ENCODE measurements around the gene ORM2. TPM values are rescaled to one million over a fixed set of nuclear protein-coding genes. Genes with fewer than 3 reads are reported as not detected.

ORM2 gene
- polyA plus RNA-seq, 3 donors, result 1.1 to 6.3 (median 3.8) TPM

DNA sequence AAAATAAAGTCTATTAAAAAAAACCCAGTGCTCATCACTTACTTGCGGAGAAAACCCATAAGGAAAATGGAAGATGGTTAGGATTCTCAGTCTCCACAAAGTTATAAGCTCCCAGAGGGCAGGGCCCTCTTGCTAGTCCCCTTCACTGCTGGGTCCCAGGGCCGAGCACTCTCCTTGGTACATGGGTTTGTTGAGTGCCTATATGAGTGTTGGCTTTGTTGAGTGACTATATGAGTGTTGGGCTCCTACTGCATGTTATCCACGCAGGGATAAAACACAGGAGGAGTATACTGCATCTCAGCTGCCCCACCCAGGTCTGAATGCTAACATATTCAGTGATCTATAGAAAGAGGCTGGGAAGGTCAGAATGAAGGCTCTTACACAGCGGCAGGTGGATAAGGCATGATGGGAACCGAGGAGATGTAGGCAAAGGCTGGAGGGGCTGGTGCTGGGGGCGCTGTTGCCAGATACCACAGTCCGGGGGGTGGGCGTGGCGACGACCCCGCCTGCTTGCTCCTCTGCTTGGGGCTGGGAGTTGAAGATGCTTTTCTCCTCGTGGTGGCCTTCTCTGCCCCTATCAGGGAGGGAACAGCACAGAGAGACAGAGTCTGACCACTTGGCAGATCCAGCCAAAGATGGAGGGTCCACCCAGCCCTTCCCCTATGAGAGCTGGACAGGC is 11.6 kb downstream of the ORM2 start:
- no peak overlapping the region for H3K27ac ChIP-seq (ENCODE audit: low read depth, low read length)
- 87 to 88% (median 87%) methylated on average over 12 of the region's 12 CpGs for WGBS, 3 donors

- 94 to 96% (median 95%) methylated on average over 4 of the region's 4 CpGs for WGBS, 3 donors
- H3K27ac ChIP-seq (ENCODE audit: low read depth, low read length), result no peak overlapping the region
Observed at GRCh38 chr9:114341991-114342390, 12.3 kb downstream of the ORM2 start.

GRCh38 chr9:114342755-114343440 is 13.2 kb downstream of the ORM2 start:
- WGBS, 3 donors, result 88 to 91% (median 90%) methylated on average over 5 of the region's 5 CpGs

DNA sequence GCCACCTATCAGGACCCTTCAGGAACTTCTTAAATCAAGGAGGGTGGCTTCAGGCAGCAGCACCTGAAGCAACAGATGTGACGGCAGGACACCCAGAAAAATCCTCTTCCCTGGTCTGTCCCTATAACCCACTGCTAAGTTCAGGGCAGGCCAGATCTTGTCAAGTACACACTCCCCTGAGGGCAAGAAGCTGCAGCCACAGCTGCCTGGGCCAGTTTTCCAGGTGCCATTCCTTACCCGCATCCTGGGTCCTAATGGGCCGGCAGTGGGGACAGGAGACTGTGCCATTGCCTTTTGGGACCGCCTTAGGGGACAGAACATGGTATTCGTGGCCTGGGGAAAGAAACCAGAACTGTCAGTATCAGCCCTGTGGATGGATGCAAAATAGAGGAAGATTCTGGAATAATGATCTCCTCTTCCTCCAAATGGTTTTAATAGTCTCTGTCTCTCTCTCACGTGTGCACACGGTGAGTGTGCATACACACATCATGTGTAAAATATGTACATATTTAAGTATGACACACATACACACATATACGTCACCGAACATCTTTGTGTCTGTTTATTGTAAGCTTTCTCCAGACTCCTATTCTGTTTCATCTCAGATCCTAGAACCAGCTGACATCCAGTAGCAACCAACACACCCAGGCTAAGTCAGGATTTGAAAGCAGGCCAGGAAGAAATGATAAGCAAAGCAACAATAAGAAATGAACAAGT is 14.0 kb downstream of the ORM2 start:
- 89 to 92% (median 89%) methylated on average over 9 of the region's 9 CpGs for WGBS, 3 donors
- H3K27ac ChIP-seq (ENCODE audit: low read depth, low read length), result no peak overlapping the region

More at GRCh38 chr9:114342755-114343440, 13.2 kb downstream of the ORM2 start:
- no peak overlapping the region for H3K27ac ChIP-seq (ENCODE audit: low read depth, low read length)

DNA sequence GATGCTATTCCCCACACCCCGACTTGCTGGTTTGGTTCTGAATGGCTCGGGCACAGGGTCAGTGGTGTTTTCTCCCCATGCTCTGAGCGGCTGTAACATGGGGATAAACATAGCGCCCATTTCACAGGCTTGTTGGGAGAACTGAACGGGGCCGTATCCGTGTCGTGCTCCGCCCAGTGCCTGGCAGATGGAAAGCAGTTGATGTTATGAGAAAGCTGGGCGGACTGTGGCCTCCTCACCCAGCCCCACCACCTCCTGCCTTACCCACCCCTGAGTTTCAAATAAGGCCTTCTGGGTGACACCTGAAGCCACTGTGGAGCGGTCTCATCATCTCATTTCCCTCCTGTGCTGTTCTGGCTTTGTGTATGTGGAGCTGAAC is 14.5 kb downstream of the ORM2 start:
- WGBS, 3 donors, result 88 to 95% (median 90%) methylated on average over 11 of the region's 11 CpGs
- H3K27ac ChIP-seq (ENCODE audit: low read depth, low read length), result no peak overlapping the region

DNA sequence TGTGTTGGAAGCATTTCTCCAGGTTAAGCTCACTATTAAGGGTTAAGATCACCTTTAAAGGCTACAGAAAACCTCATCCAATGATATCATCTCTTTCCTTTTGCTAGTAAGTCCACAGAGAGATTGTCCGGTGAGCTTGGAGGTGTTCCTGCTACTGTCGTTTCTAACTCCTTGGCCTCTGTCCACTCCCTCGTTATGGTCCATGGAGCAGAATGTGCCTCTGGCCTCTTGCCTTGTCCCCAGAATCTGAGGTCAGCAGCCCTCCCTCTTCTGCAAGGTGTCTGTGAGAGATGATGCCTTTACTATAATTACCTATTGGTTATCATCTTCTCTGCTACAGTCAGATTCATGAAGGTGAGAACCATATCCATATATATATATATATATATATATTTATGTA is 15.0 kb downstream of the ORM2 start:
- WGBS, 3 donors, result 65 to 85% (median 70%) methylated on average over 3 of the region's 3 CpGs
- no peak overlapping the region for H3K27ac ChIP-seq (ENCODE audit: low read depth, low read length)

- no peak overlapping the region for H3K27ac ChIP-seq (ENCODE audit: low read depth, low read length)
- 88 to 93% (median 89%) methylated on average over 7 of the region's 7 CpGs for WGBS, 3 donors
Observed at GRCh38 chr9:114345493-114346065, 15.9 kb downstream of the ORM2 start.

DNA sequence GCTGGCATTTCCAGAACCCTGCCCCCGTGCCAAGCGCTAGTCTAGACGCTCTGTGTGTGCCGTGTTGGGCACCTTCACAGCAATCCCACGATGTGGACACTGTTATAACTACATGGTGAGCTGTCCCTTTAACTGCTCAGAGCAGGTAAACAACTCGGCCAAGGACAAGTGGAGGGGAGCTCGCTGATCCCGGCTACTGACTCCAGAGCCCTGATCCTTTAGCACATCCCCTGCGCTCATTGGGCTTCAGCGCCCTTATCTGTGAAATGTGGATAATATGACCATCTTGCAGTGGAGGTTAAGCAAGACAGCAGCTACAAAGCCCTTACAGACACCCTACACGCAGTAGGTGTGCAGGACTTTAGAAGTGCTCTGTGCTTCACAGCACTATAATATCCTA is 16.5 kb downstream of the ORM2 start:
- WGBS, 3 donors, result 71 to 93% (median 88%) methylated on average over 11 of the region's 11 CpGs
- H3K27ac ChIP-seq (ENCODE audit: low read depth, low read length), result no peak overlapping the region

DNA sequence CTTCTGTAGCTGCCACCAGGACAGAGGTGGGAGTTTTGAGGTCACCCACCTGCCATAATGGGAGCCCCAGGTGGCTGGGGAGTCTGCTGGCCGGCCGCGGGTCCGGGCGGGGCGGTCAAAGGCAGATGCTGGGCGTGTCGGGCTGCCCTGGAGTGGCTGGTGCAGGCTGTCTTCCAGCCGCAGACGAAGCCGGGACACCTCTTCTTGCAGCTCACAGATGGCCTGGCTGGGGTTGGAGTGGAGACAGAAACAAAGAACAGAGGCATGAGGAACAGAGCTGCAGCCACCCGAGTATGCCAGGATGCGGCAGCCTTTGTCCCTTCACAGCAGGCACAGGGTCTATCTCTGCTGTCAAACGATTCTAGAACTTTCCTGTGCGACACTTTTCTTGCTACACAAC is 18.0 kb downstream of the ORM2 start:
- WGBS, 3 donors, result 89 to 92% (median 91%) methylated on average over 15 of the region's 15 CpGs
- H3K27ac ChIP-seq (ENCODE audit: low read depth, low read length), result no peak overlapping the region

GRCh38 chr9:114348261-114348905 is 18.7 kb downstream of the ORM2 start:
- no peak overlapping the region for H3K27ac ChIP-seq (ENCODE audit: low read depth, low read length)
- 79 to 88% (median 85%) methylated on average over 12 of the region's 12 CpGs for WGBS, 3 donors

DNA sequence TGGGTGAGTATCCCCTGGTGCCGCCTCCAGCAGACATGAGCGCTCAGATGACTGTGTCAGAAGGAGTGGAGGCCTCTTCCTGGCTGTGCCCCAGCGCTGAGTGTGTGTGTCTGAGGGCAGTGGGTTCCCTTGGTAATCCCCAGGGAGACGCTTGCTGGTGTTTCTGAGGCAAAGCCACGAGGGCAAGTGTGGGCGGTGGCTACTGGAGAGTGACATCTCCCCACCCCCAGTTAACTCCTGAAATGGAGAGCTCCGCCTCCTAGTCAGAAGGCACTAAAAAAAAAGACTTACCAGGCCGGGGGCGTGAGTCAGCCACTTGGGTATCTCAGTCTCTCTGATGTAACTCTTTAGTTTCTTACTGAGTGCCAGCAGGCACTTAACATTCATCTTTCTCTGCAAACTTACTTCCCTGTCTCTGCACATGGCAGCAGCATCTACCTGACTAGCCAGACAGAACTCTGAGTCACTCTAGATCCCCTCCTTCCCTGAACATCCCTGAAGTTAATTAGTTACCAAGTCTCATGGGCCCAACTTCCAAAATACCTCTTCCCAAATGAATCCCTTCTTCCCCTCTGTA is 19.3 kb downstream of the ORM2 start:
- no peak overlapping the region for H3K27ac ChIP-seq (ENCODE audit: low read depth, low read length)
- 32 to 60% (median 40%) methylated on average over 9 of the region's 9 CpGs for WGBS, 3 donors

- 77 to 84% (median 82%) methylated on average over 10 of the region's 10 CpGs for WGBS, 3 donors
- no peak overlapping the region for H3K27ac ChIP-seq (ENCODE audit: low read depth, low read length)
Observed at GRCh38 chr9:114349713-114350480, 20.2 kb downstream of the ORM2 start.

- no peak overlapping the region for H3K27ac ChIP-seq (ENCODE audit: low read depth, low read length)
- whole genome bisulfite sequencing, 3 donors, result 88 to 95% (median 90%) methylated on average over 16 of the region's 16 CpGs
Observed at GRCh38 chr9:114350636-114351401, 21.1 kb downstream of the ORM2 start.

- no peak overlapping the region for H3K27ac ChIP-seq (ENCODE audit: low read depth, low read length)
- 78 to 87% (median 78%) methylated on average over 4 of the region's 4 CpGs for WGBS, 3 donors
Observed at GRCh38 chr9:114351932-114352331, 22.3 kb downstream of the ORM2 start.

DNA sequence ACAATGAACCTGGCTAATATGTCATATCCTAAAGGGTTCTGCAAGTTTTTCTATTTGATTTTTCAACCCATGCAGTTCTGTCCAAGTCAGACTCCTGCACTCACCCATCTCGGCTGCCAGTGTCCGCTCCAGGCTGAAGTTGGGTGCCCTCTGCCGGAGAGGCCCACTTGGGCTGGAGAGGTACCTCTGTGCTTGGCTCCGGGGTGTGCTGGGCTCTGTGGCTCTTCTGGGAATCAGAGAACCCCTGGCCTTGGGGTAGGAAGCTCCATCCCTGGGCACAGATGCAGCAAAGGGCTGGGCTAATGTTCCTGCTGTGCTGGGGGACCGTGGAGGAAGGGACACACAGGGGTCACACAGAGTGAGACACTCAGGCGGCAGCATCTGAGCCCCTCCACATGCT is 26.2 kb downstream of the ORM2 start:
- no peak overlapping the region for H3K27ac ChIP-seq (ENCODE audit: low read depth, low read length)
- 89 to 96% (median 95%) methylated on average over 6 of the region's 6 CpGs for WGBS, 3 donors

DNA sequence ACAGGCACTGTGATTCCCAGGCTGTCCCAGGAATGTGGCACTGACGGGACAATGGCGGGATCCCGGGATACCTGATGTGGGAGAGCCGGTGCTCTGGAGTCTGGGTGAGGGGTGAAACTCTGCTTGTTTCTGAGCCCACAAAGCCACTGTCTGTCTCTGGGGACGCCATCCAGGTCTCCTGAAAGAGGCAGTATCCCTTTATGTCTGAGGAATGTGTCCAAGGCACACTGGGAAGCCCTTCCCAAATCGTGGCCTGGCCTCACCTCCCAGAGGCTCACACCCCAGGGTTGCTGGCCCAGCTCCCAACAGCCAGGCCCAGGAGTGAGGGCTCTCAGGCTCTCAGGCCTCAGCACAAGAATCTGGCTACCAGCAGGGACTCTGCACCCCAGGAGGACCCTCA is 27.1 kb downstream of the ORM2 start:
- WGBS, 3 donors, result 80 to 86% (median 85%) methylated on average over 6 of the region's 6 CpGs
- H3K27ac ChIP-seq (ENCODE audit: low read depth, low read length), result no peak overlapping the region

DNA sequence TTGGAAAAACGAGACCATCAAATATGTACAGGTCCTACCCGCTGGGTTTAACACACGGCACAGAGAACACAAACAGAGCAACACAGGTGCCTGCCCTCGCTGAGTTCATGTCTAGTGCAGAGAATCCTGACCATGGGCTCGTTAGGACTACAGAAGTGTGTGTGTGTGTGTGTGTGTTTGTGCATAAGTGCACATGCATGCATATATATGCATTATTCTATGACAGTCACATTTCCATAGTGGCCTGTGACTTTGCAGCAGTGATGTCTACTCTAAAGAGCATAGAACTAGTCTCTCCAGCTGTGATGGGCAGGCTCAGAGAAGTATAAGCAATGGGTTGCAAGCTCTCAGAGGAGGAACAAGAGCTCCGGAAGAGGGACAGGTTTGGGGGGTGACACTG is 27.7 kb downstream of the ORM2 start:
- no peak overlapping the region for H3K27ac ChIP-seq (ENCODE audit: low read depth, low read length)
- WGBS, 3 donors, result 89 to 96% (median 92%) methylated on average over 6 of the region's 6 CpGs
